CD4-positive, alpha-beta T cell treated with Interleukin-15 for 1 hour (primary cell): ENCODE measurements around the gene KRT81.
"Not testable (repeated sequence)": the region's sequence is repeated elsewhere in the genome, so short reads cannot be mapped to it uniquely, and the experiment has no call there.

ENCODE experiments used
- DNase-seq: peaks from one replicate; pipeline ENCODE4 v3.0.0-alpha.2; 2020

Gene KRT81

DNA sequence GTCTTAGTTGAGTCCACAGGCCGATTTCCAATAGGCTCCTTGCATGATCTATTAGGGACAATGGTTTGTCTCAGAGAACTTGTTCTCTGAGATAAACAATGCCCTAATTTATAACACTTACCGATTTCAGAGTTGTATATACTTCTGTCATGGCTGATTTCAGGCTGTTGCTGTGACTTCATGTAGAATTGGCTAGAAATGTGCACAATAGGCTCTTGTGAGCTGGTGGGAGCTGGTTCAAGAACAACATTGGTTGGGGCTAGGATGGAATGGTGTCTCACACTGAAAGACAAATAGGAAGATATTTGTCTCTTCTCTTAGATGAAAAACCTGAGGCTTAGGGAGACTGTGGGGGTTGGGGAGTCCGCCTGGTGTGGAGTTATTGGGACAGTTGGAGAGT is 23.6 kb downstream of the KRT81 start:
- DNase-seq = no peak

DNA sequence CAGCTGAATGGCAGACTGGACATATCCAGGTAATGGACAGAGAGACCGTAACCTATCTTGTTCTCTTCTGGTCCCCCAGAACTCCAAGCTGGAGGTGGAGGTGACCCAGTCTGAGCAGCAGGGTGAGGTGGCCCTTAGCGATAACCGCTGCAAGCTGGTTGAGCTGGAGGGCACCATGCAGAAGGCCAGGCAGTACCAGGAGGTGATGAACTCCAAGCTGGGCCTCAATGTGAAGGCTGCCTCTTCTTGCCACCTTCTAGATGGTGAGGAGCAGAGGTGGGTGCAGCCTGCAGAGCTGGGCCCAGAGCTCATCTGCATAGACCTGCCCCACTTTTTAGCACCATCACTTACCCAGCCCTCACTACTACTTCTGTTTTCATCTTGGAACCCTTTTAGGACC is 24.1 kb downstream of the KRT81 start:
- no peak for DNase-seq

- DNase-seq = no peak
Measured at GRCh38 chr12:52266514-52266913, 24.8 kb downstream of the KRT81 start.

GRCh38 chr12:52264435-52264825 is 26.9 kb downstream of the KRT81 start:
- DNase-seq = no peak

GRCh38 chr12:52263761-52264434 is 27.4 kb downstream of the KRT81 start:
- no peak for DNase-seq

DNA sequence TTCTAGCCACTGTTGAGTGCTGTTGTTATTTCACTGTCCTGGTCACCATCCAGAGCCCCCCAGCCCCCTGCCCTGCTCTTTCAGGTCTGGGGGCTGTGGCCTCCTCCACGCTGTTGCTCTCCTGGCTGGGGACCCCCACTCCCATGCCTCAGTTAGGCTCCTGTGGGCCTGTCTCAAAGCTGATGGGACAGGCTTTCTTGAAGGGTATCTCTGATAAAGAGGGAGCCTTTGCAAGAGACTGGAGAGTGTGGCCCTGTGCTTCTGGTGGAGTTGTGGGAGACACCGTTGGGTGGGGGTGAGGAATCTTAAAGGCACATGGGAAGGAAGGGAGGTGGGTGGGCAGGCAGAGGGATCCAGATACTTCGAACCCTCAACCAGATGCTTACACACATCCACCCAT is 29.0 kb downstream of the KRT81 start:
- DNase-seq = no peak

- DNase-seq = no peak
Measured at GRCh38 chr12:52261208-52261484, 30.2 kb downstream of the KRT81 start.

DNA sequence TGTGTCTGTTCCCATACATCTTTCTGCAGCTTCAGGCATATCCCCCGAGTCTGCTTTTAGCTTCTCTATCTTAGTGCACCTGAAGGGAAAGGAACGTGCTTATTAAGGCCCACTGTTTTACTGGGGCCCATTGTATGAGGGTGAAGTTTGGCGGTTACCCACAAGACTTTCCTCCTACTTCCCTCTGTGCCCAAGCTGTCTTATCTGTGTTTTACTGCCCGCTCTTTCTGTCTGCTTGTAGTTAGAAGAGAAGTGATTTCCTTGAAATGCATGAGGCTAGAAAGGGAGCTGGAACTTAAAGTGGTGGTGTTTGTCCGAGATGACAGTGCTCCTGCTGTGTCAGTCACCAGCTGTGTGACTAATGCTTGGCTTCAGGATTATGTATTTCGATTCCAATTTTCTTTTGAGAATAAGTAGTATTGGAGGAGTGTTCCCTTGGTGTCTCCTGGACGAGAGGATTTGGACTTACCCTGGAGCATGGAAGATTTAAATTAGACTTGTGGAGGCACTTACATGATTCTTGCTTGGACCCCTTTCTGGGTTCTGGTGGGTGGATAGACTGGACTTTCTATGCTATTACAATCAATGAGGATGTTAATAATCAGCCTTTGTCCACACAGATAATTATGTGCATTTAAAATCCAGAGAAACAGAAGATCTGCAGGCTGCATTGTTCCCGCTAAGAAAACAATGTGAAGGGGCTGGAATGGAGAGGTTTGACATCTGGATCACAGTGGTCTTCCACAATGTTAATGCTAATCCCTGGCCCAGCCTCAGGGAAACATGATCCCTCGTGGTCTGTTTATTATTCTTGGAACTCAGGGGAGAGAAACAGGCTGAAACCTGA is 30.8 kb downstream of the KRT81 start:
- DNase-seq = no peak

DNA sequence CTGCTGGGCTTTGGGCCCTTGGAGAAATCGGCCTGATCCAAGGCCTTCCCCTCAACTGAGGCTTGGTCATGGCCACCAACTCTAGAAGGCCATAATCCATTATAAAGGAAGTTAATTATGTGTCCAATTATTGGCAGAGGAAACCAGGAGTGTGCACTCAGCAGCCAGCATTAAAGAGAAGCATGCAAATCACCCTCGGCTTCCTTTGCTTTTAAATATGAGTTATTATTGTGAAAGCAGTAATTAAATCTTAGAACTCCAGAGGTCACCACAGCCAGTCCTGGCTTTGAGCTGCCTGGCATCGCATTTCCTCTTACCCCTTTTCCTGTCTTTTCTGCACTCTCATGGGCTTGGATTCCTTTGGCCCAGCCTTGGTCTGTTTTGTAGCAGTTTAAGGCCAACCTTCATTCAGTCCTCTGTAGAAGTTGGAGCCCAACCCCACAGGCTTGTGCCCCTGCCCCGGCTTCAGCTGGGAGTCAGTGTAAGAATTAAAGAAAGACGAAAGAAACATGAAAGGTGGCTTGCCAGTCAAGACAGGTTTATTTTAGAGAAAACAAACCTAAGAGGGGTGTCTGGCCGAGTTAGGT is 31.6 kb downstream of the KRT81 start:
- no peak for DNase-seq

GRCh38 chr12:52258335-52258901 is 32.9 kb downstream of the KRT81 start:
- no peak for DNase-seq

- not testable (repeated sequence) for DNase-seq
Measured at GRCh38 chr12:52257922-52258321, 33.4 kb downstream of the KRT81 start.

DNA sequence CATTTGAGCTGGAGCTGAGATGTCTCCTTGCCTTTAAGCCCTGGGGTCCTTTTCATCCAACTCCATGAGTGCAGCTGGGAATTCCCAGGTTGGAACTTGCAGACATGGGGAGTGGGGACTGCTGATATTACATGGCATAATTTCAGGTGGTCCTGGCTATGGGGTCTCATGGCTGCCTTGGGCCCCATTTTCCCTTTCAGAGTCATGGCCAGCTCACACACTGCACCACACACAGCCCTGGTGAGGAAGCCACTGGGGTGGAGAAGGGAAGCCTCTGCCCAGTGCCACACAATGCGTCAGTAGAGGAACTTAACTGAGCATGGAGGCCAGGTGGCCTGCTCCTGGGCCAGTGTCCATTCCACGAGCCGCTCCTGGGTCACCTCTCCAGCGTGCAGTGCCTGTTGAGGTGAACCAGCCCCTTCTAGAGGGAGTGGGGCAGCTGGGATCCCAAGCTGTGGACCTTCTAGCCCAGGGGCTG is 34.2 kb downstream of the KRT81 start:
- no peak for DNase-seq

DNA sequence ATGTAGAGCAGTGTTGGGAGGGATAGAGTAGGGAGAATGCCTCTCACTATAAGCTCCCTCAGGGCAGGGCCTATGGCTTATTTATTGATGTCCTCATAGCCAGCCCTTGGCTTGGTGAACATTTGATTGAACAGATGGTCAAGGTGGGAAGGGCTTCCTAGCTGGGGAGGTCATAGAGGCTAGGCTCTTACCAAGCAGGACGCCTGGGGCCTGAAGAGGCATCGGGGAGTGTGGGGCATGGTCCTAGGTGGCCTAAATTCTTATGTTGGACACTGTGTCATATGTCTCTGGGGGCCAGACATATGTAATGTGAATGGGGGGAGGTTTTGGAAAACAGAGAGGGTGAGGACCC is 34.8 kb downstream of the KRT81 start:
- DNase-seq = no peak

DNA sequence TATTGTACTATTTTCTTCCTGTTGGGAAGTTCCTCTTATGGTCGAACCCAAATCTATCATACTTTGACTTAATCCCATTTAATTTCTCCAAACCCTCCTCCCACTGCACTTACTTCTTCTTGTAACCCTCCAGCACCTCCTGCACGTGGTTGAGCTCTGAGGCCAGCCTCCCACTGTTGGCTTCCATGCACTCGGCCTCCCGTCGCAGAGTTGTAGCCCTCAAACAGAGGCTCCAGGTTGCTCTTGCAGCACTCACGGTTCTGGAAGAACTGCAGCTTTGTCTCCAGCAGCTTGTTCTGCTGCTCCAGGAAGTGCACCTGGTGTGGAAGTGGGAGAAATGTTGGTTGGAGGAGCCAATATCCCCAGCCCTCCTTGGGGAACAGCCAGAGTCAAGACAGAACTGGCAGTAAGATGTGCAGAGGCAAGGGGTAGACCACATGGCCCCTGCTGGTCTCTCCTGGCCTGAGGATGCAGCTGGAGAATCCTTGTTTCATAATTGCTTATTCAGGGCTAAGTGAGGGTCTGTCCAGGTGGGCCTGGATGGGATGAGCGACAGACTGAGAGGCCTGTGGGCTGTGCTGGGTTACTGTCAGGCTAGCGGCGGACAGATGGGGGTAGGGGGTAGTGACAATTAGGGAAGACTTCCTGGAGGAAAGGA is 35.3 kb downstream of the KRT81 start:
- no peak for DNase-seq

- DNase-seq = no peak
Measured at GRCh38 chr12:52254965-52255751, 36.2 kb downstream of the KRT81 start.

- DNase-seq = no peak
Measured at GRCh38 chr12:52254180-52254964, 37.0 kb downstream of the KRT81 start.

DNA sequence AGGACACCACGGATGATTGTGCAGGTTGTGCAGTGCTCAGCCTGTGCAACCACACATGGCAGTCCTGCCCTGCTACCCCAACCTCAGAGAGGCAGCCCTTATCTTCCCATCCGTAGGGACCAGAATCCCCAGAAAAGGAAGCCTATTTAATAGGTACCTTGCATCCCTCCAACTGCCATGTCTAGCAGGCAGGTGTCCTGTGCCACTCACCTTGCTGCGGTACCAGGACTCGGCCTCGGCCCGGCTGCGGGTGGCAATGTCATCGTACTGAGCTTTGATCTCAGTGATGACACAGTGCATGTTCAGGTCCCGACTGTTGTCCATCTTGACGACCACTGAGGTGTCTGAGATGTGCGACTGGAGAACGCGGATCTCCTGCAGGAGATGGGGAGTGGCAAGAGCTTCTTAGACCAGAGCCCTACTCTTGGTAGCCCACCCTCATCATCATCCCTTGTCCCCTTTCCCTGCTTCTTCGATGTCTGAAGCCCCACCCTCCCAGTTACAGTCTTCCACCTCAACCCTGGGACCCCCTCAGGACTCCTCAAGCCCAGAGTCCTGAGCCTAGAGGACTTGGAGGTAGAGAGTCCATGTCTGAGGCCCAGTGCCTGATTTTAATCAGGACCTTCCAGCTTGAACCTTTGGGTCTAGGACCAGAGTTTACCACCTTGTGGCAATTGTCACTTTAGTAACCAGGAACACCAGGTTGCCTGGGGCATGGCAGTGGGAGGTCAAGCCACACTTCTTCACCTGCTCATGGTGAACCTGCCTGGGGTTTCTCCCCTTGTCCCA is 37.7 kb downstream of the KRT81 start:
- DNase-seq = no peak

DNA sequence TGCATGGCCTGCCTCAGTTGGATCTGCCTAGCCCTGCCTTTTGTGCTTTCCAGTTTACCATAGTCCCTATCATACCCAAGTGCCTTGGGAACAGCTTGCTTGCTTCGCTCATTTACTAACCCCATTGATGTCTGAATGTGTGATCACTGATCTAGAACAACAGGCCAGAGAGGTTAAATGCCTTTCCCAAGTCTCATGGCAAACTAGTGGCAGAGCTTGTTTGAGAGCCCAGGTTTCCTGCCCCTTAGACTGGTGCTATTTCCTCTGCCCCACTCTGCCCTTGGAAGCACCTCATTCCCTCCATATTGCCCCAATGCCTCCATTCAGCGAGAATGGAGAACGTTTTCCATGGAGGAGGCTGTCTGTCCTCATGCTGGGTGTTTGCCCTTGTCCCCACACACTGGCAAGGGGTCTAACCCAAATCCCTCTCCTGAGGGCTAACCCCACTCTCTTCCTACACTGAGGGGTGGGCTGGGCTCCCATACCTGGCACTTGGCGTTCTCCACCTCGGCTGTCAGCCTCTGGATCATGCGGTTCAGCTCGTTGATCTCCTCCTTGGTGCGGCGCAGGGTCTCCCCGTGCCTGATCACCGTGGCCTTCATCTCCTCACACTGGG is 38.5 kb downstream of the KRT81 start:
- no peak for DNase-seq

DNA sequence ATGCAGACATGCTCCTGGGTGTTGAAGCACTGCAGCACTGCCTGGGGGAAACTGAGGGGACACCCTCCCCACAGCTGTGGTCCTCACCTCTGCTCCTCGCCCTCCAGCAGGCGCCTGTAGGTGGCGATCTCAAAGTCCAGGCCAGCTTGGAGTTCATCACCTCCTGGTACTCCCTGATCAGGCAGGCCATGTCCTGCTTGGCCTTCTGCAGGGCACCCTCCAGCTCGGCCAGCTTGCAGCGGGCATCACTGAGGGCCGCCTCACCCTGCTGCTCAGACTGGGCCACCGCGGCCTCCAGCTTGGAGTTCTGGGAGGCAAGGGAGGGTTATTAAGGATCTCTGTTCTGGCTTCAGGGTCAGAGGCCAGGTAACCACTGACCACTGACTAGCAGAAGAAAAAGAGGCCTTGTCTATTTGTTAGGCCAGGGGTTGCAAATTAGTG is 39.1 kb downstream of the KRT81 start:
- not testable (repeated sequence) for DNase-seq

GRCh38 chr12:52251367-52252051 is 39.8 kb downstream of the KRT81 start:
- DNase-seq = no peak
